C4-2B (cell line): Measurements from ENCODE around the gene SETD2.

Source experiments
- H3K27ac ChIP-seq: fragments of 450-650 bp; 2 replicates; pipeline ENCODE4 v1.5.1; 2017
- CTCF ChIP-seq: fragments of 450-650 bp; conservative IDR thresholded peaks from 2 replicates; pipeline ENCODE4 v1.5.1; 2017; ENCODE audit warnings: mild to moderate bottlenecking
- ZFX ChIP-seq: fragments of 450-650 bp; IDR thresholded peaks from 2 replicates; pipeline ENCODE4 v1.6.1; 2017

SETD2 gene

GRCh38 chr3:47007482-47008233 lies 156.3 kb downstream of the SETD2 start:
- H3K27ac ChIP-seq: no peak overlapping the region
- no peak for TF ChIP-seq ZFX
- no peak for TF ChIP-seq CTCF

- H3K27ac ChIP-seq: no peak overlapping the region
- no peak for TF ChIP-seq CTCF
- TF ChIP-seq ZFX: no peak
Measured at GRCh38 chr3:47007001-47007400, 156.9 kb downstream of the SETD2 start.

GRCh38 chr3:47006145-47006651 lies 157.7 kb downstream of the SETD2 start:
- TF ChIP-seq ZFX (no peak), CTCF (no peak)
- H3K27ac ChIP-seq: no peak overlapping the region

GRCh38 chr3:47005212-47006144 lies 158.4 kb downstream of the SETD2 start:
- H3K27ac ChIP-seq: peak overlapping the region; percentile 6; the same call in 1 of the 2 replicates
- TF ChIP-seq CTCF (no peak), ZFX (no peak)

- TF ChIP-seq ZFX (no peak), CTCF (no peak)
- H3K27ac ChIP-seq: peak overlapping the region; percentile 6; the same call in 1 of the 2 replicates
Measured at GRCh38 chr3:47004369-47005211, 159.3 kb downstream of the SETD2 start.

GRCh38 chr3:47003461-47004368 lies 160.2 kb downstream of the SETD2 start:
- no peak overlapping the region for H3K27ac ChIP-seq
- no peak for TF ChIP-seq ZFX
- no peak for TF ChIP-seq CTCF
